Liver (tissue), 9 donors: Measurements from ENCODE around the gene ARNT2. TPM values are rescaled to one million over a fixed set of nuclear protein-coding genes. Genes with fewer than 3 reads are reported as not detected.

Experiments
- DNase-seq: peaks from one replicate; pipeline ENCODE4 v3.0.0-alpha.2; 2017; ENCODE audit warnings: low spot score
- H3K27ac ChIP-seq, 2 donors: one replicate each; pipeline ENCODE4 v1.7.0; 2013; ENCODE audit warnings: inconsistent platforms in 2 of 2, low read length in 2 of 2, control low read depth in 1 of 2, low read depth in 1 of 2, mild to moderate bottlenecking in 1 of 2
- H3K27me3 ChIP-seq, 4 donors: one replicate each; pipeline versions ENCODE4 v1.6.1 to v1.7.0; 2013; ENCODE audit warnings: low read length in 3 of 4, inconsistent platforms in 1 of 4, mild to moderate bottlenecking in 1 of 4, moderate library complexity in 1 of 4; ENCODE audit not compliant: control insufficient read depth in 4 of 4, insufficient read depth in 4 of 4
- H3K36me3 ChIP-seq, 4 donors: one replicate each; pipeline versions ENCODE4 v1.6.1 to v1.7.0; 2013; ENCODE audit warnings: low read length in 3 of 4, mild to moderate bottlenecking in 3 of 4, low read depth in 1 of 4, moderate library complexity in 1 of 4; ENCODE audit not compliant: control insufficient read depth in 4 of 4, insufficient read depth in 3 of 4
- H3K4me1 ChIP-seq, 4 donors: one replicate each; pipeline versions ENCODE4 v1.6.1 to v1.7.0; 2013; ENCODE audit warnings: low read length in 3 of 4, mild to moderate bottlenecking in 3 of 4, moderate library complexity in 1 of 4; ENCODE audit not compliant: control insufficient read depth in 4 of 4, insufficient read depth in 4 of 4
- H3K4me3 ChIP-seq, 3 donors: one replicate each; pipeline versions ENCODE4 v1.6.1 to v1.7.0; 2013; ENCODE audit warnings: low read length in 3 of 3, control low read depth in 1 of 3, low read depth in 1 of 3, mild to moderate bottlenecking in 1 of 3
- H3K9ac ChIP-seq, 2 donors: one replicate each; pipeline ENCODE4 v1.7.0; 2013; ENCODE audit warnings: low read length in 2 of 2, mild to moderate bottlenecking in 2 of 2, moderate library complexity in 2 of 2, control low read depth in 1 of 2, low read depth in 1 of 2
- H3K9me3 ChIP-seq, 4 donors: one replicate each; pipeline versions ENCODE4 v1.6.1 to v1.7.0; 2013; ENCODE audit warnings: low read length in 3 of 4; ENCODE audit not compliant: control insufficient read depth in 4 of 4
- ATF3 ChIP-seq: IDR thresholded peaks from 2 replicates; pipeline ENCODE4 v1.6.1; 2016; ENCODE audit warnings: antibody characterized with exemption
- CTCF ChIP-seq: fragments of 150-350 bp; IDR thresholded peaks from 2 replicates; pipeline ENCODE4 v1.5.1; 2017; ENCODE audit warnings: improper control_type of control experiment, low read depth, low read length; ENCODE audit not compliant: missing input control
- EGR1 ChIP-seq, 2 donors: IDR thresholded peaks; 2 replicates each; pipeline ENCODE4 v1.6.1; 2016 to 2018; ENCODE audit warnings: antibody characterized with exemption in 2 of 2, low read depth in 2 of 2
- FOXA2 ChIP-seq: IDR thresholded peaks from 2 replicates; pipeline ENCODE4 v1.6.1; 2016; ENCODE audit warnings: antibody characterized with exemption
- GABPA ChIP-seq, 2 donors: IDR thresholded peaks in 1 of 2; conservative IDR thresholded peaks in 1 of 2; 2 replicates each; pipeline ENCODE4 v1.6.1; 2016; ENCODE audit warnings: antibody characterized with exemption in 2 of 2, mild to moderate bottlenecking in 1 of 2, moderate library complexity in 1 of 2
- HNF4A ChIP-seq, 2 donors: conservative IDR thresholded peaks; 2 replicates each; pipeline ENCODE4 v1.6.1; 2016; ENCODE audit warnings: antibody characterized with exemption in 2 of 2, mild to moderate bottlenecking in 2 of 2
- HNF4G ChIP-seq: IDR thresholded peaks from 2 replicates; pipeline ENCODE4 v1.6.1; 2016; ENCODE audit warnings: antibody characterized with exemption
- JUND ChIP-seq, 2 donors: IDR thresholded peaks; 2 replicates each; pipeline ENCODE4 v1.6.1; 2016; ENCODE audit warnings: antibody characterized with exemption in 2 of 2
- MAX ChIP-seq: IDR thresholded peaks from 2 replicates; pipeline ENCODE4 v1.6.1; 2016; ENCODE audit warnings: antibody characterized with exemption
- NR2F2 ChIP-seq: IDR thresholded peaks from 2 replicates; pipeline ENCODE4 v1.6.1; 2016; ENCODE audit warnings: antibody characterized with exemption
- RAD21 ChIP-seq, 2 donors: IDR thresholded peaks; 2 replicates each; pipeline ENCODE4 v1.6.1; 2016; ENCODE audit warnings: antibody characterized with exemption in 2 of 2, mild to moderate bottlenecking in 2 of 2
- REST ChIP-seq: IDR thresholded peaks from 2 replicates; pipeline ENCODE4 v1.6.1; 2016; ENCODE audit warnings: antibody characterized with exemption, mild to moderate bottlenecking
- RXRA ChIP-seq, 2 donors: IDR thresholded peaks; 2 replicates each; pipeline ENCODE4 v1.6.1; 2017 to 2018; ENCODE audit warnings: antibody characterized with exemption in 2 of 2, mild to moderate bottlenecking in 1 of 2
- SP1 ChIP-seq: IDR thresholded peaks from 2 replicates; pipeline ENCODE4 v1.6.1; 2018; ENCODE audit warnings: antibody characterized with exemption, mild to moderate bottlenecking
- TAF1 ChIP-seq: conservative IDR thresholded peaks from 2 replicates; pipeline ENCODE4 v1.6.1; 2016; ENCODE audit warnings: antibody characterized with exemption, mild to moderate bottlenecking
- YY1 ChIP-seq: IDR thresholded peaks from 2 replicates; pipeline ENCODE4 v1.6.1; 2016; ENCODE audit warnings: antibody characterized with exemption, mild to moderate bottlenecking
- ZBTB33 ChIP-seq: IDR thresholded peaks from 2 replicates; pipeline ENCODE4 v1.6.1; 2016; ENCODE audit warnings: antibody characterized with exemption
- WGBS: extraction: QIAGEN DNeasy Blood & Tissue Kit; methylation state at CpG from one replicate; pipeline ENCODE4 v1.1.7; 2013; 5-methylcytosine and 5-hydroxymethylcytosine counted together
- polyA plus RNA-seq, 2 donors: library from polyadenylated mRNA; stranded (reverse) in 1 of 2; unstranded in 1 of 2; fragments of 200-250 nt in 1 of 2; fragments of >200 nt in 1 of 2; fragmentation: Nextera tagmentation in 1 of 2; extraction: Ambion mirVana in 1 of 2; gene quantifications; one replicate each; pipeline versions ENCODE4 v1.2.1 to v1.2.3, GENCODE V29; 2013 to 2015
- total RNA-seq, 2 donors: library from RNA; depleted of rRNA; stranded (reverse); fragments of >200 nt; gene quantifications; one replicate each; pipeline ENCODE4 v1.2.3, GENCODE V29; 2014
- donor health status: healthy.
- donor health status: healthy.
- donor health status: healthy.
- donor health status: healthy.
- donor health status: healthy.

Gene ARNT2
- total and polyA plus RNA-seq, 4 donors: 0.17 to 0.92 (median 0.54) TPM

GRCh38 chr15:80570553-80570952 is 166.4 kb downstream of the ARNT2 start:
- WGBS: 85% methylated on average over 6 of the region's 6 CpGs
- DNase-seq: no peak
- no peak overlapping the region for H3K9ac ChIP-seq
- H3K4me1 ChIP-seq: peaks cover 0 to 3% (median 0%) of the 10 kb centered on the region in 4 donors
- no peak for TF ChIP-seq RXRA (IDR thresholded peaks at IDR 0.05)
- no peak for TF ChIP-seq RAD21 (IDR thresholded peaks at IDR 0.05)
- no peak for TF ChIP-seq MAX
- TF ChIP-seq CTCF: no peak
- TF ChIP-seq JUND (IDR thresholded peaks at IDR 0.05): no peak
- TF ChIP-seq HNF4A (conservative IDR thresholded peaks at IDR 0.05): no peak
- no peak for TF ChIP-seq REST
- TF ChIP-seq FOXA2: no peak
- TF ChIP-seq GABPA (IDR thresholded peaks at IDR 0.05 in 1 of 2, conservative IDR thresholded peaks at IDR 0.05 in 1 of 2): no peak
- no peak for TF ChIP-seq ATF3
- no peak for TF ChIP-seq NR2F2
- TF ChIP-seq HNF4G: no peak
- no peak for TF ChIP-seq EGR1 (IDR thresholded peaks at IDR 0.05; ENCODE audit: low read depth in 2 of 2)
- no peak for TF ChIP-seq ZBTB33
- TF ChIP-seq YY1: no peak
- no peaks in the 10 kb centered on the region for H3K9me3 ChIP-seq
- H3K27me3 ChIP-seq: peaks cover 0 to 2% (median 0%) of the 10 kb centered on the region in 4 donors
- H3K36me3 ChIP-seq: no peaks in the 10 kb centered on the region
- no peak overlapping the region for H3K4me3 ChIP-seq
- no peak overlapping the region for H3K27ac ChIP-seq

- Histone ChIP-seq H3K4me1 (peaks cover 0 to 3% (median 0%) of the 10 kb centered on the region in 4 donors), H3K9ac (no peak overlapping the region), H3K9me3 (no peaks in the 10 kb centered on the region), H3K4me3 (no peak overlapping the region), H3K27ac (no peak overlapping the region), H3K36me3 (no peaks in the 10 kb centered on the region), H3K27me3 (no peaks in the 10 kb centered on the region)
- no peak for DNase-seq
- 76% methylated on average over 3 of the region's 3 CpGs for WGBS
- TF ChIP-seq ZBTB33 (no peak), RXRA (IDR thresholded peaks at IDR 0.05) (no peak), FOXA2 (no peak), HNF4A (conservative IDR thresholded peaks at IDR 0.05) (no peak), HNF4G (no peak), YY1 (no peak), ATF3 (no peak), SP1 (no peak), MAX (no peak), NR2F2 (no peak), TAF1 (no peak), REST (no peak)
These were observed 168.2 kb downstream of the ARNT2 start for GRCh38 chr15:80572337-80572736.
